ENCODE measurements around the gene DLG3. TPM values are rescaled to one million over a fixed set of nuclear protein-coding genes. Genes with fewer than 3 reads are reported as not detected.

The DLG3 gene
- total and polyA plus RNA-seq, 10 of the 15 experiments (the other 5 are each of a cell fraction or from before 2014, with no cell fraction given): 1.3 to 32.2 (median 3.9) TPM

DNA sequence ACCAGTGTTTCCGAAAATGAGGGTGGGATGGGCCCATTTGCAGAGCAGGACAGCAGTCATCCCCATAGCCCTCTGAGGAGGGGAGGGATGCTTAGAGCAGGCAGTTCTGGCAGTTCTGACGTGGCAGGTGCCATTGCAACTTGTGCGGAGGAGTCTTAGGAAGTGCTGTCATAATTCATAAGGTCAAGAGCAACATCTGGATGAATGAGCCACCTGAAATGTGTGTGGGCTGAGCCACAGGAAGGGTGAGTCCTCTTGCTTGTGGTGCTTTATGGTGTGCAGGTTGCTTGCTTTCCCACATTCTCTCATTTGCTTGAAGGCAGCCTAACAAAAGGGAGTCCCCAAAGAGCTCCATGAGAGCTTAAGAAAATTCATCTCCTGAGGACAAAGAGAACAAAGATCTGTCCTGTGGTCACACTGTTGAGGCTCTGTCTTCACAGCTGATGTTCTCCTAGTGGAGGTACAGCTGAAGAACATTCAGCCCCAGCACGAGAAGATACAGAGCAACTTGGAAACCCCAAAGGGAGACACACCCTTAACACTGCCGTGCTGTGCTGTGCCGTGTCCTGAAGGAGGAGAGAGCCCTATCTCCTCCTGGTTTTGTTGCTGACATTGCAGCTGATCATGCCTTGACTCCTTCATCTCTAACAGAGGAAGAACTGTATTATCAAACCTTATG lies 60.3 kb downstream of the DLG3 start:
- ChIA-PET CTCF (interaction anchor here (0.5 to 0.6 kb wide), 2 partner anchors 70 to 302 kb away, joined by 3 read pairs; no protein-coding TSS in a partner anchor), RAD21 (ENCODE audit: unreplicated experiment) (no interaction called here), SMC1A (ENCODE audit: uncharacterized antibody, unreplicated experiment) (no interaction called here), POLR2A (no interaction called here)
- no TSS peak for BruUV-seq (replicated peaks)
- Histone ChIP-seq H3K79me2 (ENCODE audit: control insufficient read depth, insufficient read depth, low read length) (no peaks in the 10 kb centered on the region), H3K4me1 (ENCODE audit: control insufficient read depth, insufficient read depth, low read length) (0 out of 2 replicates have a peak, but pooled peaks cover 3% of the 10 kb centered on the region), H4K20me1 (ENCODE audit: control insufficient read depth, insufficient read depth) (no peaks in the 10 kb centered on the region), H3K27me3 (replicated peaks in 1 of 2; ENCODE audit: control insufficient read depth in 2 of 2, insufficient read depth in 2 of 2, low read length in 1 of 2) (no peaks in the 10 kb centered on the region), H3K4me3 (no peak overlapping the region), H3K36me3 (ENCODE audit: control insufficient read depth in 2 of 2, insufficient read depth in 2 of 2, low read length in 1 of 2) (no peaks in the 10 kb centered on the region), H3K27ac (ENCODE audit: control insufficient read depth, insufficient read depth) (no peak overlapping the region), H3K9ac (ENCODE audit: control insufficient read depth, insufficient read depth, low read length) (no peak overlapping the region), H2AFZ (ENCODE audit: control insufficient read depth, low read depth, low read length) (no peak overlapping the region), H3K4me2 (ENCODE audit: control insufficient read depth, insufficient read depth) (no peak overlapping the region), H3K9me3 (replicated peaks; ENCODE audit: control insufficient read depth, insufficient read depth, low read length) (no peaks in the 10 kb centered on the region)
- no peak for TF ChIP-seq YBX1 (IDR thresholded peaks at IDR 0.05)
- no peak for TF ChIP-seq MTA2 (IDR thresholded peaks at IDR 0.05; ENCODE audit: low read depth)
- TF ChIP-seq EZH2 (IDR thresholded peaks at IDR 0.05; ENCODE audit: borderline replicate concordance, control insufficient read depth, low read depth, low read length): no peak
- TF ChIP-seq SREBF2 (IDR thresholded peaks at IDR 0.05; ENCODE audit: low read length): no peak
- TF ChIP-seq, protein P1, sequence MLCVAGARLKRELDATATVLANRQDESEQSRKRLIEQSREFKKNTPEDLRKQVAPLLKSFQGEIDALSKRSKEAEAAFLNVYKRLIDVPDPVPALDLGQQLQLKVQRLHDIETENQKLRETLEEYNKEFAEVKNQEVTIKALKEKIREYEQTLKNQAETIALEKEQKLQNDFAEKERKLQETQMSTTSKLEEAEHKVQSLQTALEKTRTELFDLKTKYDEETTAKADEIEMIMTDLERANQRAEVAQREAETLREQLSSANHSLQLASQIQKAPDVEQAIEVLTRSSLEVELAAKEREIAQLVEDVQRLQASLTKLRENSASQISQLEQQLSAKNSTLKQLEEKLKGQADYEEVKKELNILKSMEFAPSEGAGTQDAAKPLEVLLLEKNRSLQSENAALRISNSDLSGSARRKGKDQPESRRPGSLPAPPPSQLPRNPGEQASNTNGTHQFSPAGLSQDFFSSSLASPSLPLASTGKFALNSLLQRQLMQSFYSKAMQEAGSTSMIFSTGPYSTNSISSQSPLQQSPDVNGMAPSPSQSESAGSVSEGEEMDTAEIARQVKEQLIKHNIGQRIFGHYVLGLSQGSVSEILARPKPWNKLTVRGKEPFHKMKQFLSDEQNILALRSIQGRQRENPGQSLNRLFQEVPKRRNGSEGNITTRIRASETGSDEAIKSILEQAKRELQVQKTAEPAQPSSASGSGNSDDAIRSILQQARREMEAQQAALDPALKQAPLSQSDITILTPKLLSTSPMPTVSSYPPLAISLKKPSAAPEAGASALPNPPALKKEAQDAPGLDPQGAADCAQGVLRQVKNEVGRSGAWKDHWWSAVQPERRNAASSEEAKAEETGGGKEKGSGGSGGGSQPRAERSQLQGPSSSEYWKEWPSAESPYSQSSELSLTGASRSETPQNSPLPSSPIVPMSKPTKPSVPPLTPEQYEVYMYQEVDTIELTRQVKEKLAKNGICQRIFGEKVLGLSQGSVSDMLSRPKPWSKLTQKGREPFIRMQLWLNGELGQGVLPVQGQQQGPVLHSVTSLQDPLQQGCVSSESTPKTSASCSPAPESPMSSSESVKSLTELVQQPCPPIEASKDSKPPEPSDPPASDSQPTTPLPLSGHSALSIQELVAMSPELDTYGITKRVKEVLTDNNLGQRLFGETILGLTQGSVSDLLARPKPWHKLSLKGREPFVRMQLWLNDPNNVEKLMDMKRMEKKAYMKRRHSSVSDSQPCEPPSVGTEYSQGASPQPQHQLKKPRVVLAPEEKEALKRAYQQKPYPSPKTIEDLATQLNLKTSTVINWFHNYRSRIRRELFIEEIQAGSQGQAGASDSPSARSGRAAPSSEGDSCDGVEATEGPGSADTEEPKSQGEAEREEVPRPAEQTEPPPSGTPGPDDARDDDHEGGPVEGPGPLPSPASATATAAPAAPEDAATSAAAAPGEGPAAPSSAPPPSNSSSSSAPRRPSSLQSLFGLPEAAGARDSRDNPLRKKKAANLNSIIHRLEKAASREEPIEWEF (IDR thresholded peaks at IDR 0.05; ENCODE audit: insufficient replicate concordance, low read depth, low read length): no peak
- no peak for TF ChIP-seq MYB (IDR thresholded peaks at IDR 0.05; ENCODE audit: borderline replicate concordance, low read depth, low read length)
- 12% methylated on average over 6 of the region's 6 CpGs for WGBS (ENCODE audit: insufficient coverage, insufficient replicate concordance, low lambda C conversion rate, missing lambda C conversion rate)
- no peak for FAIRE-seq
- ATAC-seq: no peak
- intact Hi-C loops (cut with micrococcal nuclease; ENCODE audit: unreplicated experiment) (loop anchor here (10.0 kb wide), 1 partner anchor 60 kb away; the partner anchor contains the start of gene DLG3), in situ Hi-C loops (cut with MboI) (no loop called here)
- DNase-seq (ENCODE audit: low read depth, low spot score): no peak
